HG03108 (cell line): ENCODE data around the gene GIT1.
A peak's percentile ranks its signal among the peaks of the same experiment; 100 is the strongest.

Experiments used
- ATAC-seq: cut with Tn5 transposase; IDR thresholded peaks from one replicate; pipeline ENCODE4 v1.9.1; 2021; ENCODE audit warnings: moderate library complexity; ENCODE audit not compliant: unreplicated experiment

GIT1 gene, protein sequence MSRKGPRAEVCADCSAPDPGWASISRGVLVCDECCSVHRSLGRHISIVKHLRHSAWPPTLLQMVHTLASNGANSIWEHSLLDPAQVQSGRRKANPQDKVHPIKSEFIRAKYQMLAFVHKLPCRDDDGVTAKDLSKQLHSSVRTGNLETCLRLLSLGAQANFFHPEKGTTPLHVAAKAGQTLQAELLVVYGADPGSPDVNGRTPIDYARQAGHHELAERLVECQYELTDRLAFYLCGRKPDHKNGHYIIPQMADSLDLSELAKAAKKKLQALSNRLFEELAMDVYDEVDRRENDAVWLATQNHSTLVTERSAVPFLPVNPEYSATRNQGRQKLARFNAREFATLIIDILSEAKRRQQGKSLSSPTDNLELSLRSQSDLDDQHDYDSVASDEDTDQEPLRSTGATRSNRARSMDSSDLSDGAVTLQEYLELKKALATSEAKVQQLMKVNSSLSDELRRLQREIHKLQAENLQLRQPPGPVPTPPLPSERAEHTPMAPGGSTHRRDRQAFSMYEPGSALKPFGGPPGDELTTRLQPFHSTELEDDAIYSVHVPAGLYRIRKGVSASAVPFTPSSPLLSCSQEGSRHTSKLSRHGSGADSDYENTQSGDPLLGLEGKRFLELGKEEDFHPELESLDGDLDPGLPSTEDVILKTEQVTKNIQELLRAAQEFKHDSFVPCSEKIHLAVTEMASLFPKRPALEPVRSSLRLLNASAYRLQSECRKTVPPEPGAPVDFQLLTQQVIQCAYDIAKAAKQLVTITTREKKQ

DNA sequence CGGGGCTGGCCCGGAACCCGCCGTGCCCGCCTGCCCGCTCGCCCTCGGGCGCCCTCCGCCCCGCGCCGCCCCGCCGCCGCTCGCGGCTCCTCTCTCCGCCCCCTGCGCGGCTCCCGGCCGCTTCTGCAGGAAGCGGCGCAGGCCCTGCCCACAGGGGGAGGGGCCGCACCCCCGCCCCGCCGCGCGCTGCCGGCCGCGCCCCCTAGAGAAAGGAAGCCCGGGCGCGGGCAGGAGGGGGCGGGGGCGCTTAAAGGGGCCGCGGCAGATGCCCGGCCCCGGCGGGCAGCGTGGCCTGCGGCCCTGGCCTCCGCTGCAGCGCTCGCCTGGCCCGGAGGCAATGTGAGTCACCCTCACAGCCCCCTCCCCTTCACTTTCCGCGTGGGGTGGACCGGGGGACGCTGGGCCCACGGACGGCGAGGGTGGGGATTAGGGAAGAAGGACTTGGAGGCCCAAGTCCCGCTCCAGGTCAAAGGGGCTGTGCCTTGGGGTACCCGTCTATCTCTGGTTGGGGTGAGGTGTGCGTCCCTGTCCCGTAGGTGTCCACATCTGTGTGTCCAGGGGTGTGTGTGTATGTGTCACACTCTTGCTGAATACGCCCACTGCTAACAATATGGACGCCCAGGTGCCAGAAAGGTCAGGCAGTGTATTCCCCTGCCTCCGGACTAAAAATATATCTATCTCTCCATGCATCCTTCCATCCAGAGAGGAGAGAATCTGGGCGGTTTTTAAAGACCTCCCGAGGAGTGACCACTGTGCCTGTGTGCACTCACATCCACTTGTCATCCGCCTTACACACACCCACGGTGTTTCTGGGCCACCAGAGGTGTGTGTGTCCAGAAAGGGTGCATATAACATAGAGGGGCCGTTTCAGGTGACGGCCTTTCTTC is at the start of gene GIT1:
Gene GIT1, minus strand, starts transcription at position 125 of the 887 bp plus-strand sequence. CDS start 270 bp downstream, outside the sequence.
- ATAC-seq = peak; percentile 52

DNA sequence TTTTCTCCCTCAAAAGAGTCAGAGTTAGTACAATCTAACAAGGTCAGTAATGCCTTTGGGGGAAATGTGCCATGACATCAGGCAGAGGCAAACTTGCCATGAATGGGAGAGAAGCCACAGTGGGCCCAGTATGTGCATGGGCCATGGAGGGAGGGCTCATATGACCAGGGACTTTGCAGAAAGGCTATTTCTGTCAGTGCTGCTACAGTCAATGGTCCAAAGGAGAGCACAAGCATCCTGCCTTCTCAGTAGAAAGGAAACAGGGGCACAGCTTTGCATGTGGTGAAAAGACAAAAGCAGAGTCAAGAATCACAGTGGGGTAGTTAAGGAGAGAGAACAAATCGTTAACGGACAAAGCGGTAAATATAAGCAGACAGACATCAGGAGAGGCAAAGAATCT is 44.4 kb upstream of the GIT1 start:
- no peak for ATAC-seq

DNA sequence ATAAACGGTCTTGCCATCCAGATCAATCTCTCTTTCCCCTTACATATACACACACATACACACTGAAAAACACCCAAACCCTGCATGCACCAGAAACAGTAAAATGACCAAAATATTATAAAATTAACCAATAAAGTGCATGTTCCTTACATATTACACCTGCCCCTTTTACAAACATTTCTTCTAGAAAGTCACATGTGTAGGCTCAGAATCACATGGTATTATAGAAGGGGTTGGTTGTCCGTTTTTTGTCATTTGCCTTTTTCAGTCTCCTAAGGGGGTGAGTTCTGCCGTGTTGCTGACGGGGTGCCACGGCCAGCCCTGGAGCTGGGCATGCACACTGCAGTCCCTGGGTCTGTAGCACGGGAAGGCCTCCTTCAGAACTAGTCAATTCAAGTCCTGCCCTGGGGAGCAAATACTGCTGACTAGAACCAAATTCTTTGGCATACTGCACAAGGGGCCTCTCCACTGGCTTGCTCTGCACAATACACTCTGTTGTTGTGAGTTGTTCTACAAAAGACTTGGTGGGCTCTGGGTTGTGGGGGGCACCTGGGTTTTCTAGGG is 41.3 kb upstream of the GIT1 start:
- ATAC-seq = no peak

DNA sequence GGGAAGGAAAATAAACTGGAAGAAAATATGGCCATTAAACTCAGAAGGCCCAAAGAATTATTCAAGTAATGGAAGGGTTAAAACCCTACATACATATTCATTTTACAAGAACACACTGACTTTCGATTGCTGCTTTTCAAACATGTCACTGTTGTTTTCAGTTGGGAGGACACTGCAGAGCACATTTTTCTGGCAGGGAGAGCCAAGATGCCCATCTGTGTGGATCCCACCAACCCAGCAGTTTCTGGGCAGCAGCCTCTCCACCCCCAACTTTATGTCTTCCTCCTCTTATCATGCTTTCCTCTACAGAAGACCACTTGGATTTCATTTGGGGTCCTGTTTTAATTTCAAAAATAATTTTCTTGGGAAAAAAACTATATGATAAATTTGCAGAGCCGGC is 40.4 kb upstream of the GIT1 start:
- ATAC-seq = no peak

DNA sequence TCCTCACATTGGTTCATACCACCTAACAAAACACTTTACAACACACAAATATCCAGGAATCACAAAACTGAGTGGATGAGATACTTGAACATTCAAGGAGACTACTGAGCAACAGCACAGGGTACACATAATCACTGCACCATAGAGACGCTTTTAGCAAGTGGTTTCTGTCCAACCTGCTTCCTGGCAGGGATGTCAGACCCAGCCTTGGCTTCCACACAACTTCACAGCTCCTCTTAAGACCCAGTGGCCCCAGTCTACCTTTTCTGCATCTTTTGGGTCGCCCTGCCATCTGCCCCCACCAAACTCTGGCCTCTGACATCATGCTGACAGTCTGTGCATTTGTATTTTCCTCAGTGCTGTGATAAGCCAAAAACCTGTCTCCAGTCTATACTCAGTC is 39.2 kb upstream of the GIT1 start:
- ATAC-seq = no peak

DNA sequence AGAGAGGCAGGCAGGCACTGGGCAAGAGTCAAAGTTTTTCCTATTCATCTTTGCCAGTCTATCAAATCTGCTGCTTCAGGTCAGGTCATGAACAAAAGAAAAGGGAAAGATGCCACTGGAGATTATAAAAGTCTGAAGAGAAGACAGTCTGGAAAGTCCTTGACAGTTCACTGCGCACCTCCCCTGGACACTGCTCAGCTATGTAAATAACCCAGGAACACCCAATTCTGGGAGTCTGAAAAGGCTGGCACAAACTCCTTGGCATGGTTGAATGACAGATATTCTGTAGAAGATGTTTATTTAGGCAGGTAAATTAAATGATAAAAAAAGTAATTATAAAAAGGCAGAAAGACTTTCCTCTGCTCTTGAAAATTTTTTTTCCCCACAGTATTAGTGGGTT is 38.5 kb upstream of the GIT1 start:
- ATAC-seq = no peak

DNA sequence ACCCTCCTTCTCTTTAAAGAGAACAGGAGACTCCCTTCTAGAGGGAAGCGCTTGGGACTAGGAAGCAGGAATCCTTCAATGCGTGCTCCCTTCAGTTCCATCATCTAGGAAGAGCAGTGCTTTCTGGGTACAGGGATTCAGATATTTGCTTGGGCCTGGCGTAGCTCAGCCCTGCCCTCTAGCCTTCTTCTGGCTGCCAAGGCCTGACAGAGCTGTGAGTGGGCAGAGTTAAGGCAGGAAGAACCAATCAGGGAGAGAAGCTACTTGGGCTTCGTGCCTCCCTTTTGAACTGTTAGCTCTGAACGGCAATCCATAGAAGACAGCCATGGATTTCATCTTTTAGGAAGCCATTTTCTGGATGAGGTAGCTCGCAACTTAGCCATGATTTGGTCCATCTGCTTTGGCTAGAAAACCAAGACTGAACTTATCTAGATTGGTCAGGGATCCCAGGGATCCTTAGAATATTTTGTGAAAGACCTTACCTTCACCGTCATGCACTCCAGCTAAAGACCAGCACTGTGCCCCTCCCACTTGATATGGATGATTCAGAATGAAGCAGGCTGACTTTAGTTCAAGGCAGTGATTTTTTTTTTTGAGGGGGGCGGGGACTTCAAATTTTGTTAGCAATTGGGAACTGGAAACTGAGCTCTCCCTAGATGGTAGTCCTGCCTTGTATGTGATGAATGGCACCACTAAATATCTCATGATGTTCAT is 35.7 kb upstream of the GIT1 start:
- ATAC-seq = no peak

DNA sequence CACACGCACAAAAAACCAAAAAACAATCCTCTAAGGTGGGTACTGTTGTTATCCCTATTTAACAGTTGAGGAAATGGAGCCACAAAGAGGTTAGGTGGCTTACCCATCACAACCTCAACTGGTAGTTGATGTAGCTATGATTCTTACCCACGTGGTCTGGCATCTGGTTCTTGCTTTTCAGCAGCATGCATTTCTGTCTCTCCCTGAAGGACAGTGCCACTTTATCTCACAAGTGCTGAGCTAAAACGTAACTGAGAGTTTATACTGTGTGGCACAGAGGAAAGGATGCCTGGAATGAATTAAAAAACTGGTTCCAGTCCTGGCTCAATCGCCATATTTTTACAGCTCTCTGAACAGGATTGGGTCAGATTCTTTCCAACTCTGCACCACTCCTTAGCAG is 35.1 kb upstream of the GIT1 start:
- ATAC-seq = no peak

DNA sequence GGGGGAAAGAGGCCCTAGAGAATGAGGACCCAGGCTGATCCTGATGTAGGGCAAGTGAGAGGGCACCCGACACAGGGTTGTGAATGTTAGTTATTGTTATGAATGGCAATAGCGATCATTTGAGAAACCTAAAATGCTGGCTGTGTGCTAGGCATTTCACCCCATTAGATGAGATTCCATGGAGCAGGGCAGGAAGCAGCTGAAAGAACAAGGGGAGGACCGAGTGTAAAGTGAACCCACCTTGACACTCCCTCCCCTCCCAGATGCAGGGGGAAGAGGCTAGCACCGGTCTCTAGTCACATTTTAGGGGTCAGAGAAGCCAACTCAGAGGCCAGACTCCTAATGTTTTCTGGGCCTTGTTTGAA is 33.8 kb upstream of the GIT1 start:
- ATAC-seq = no peak

DNA sequence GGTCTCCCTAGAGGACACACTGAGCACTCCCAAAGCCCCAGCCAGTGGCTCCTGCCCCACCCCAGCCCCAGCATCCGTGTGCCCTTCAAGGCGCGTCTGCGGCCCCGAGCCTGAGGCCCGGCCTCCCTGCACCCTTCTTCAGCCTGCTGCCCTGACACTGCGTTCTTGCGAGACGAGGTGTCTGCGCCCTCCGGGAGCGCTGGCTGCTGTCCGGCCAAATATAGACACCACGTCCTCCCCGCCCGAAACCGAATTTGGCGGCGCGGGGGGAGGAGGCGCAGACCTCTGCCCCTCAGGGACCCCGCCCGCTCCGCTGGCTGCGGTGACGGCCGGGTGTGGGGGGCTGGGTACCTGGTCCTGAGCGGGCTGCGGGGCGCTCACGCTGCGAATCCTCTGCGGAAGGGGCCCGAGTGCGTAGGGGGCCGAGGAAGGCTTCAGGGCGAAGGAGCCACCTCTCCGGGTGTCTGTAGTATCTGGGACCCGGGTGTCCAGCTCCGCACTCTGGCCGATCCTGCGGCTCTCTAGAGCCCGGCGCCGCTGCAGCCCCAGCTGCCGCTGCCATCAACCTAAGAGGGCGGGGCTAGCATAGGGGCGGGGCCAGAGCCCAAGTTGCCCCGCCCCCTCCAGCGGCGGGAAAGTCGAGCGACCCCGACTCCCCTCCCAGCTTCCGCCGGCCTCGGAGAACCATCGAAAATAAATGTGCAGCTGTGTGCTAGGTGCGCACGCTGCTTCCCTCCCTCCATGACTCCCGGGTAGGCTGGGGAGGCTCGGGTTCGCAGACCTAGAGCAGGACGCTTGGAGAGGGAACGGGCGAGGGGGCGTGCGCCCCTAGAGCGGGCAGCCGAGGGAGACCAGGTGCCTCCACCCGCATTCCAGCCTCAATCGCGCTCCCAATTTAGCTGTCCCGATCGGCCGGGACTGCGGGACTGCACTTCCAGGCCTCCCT is 33.2 kb upstream of the GIT1 start, which contains the start of gene CORO6:
Gene CORO6, minus strand, starts transcription at position 576 of the 946 bp plus-strand sequence. CDS start 1,491 bp downstream, outside the sequence.
- no peak for ATAC-seq

DNA sequence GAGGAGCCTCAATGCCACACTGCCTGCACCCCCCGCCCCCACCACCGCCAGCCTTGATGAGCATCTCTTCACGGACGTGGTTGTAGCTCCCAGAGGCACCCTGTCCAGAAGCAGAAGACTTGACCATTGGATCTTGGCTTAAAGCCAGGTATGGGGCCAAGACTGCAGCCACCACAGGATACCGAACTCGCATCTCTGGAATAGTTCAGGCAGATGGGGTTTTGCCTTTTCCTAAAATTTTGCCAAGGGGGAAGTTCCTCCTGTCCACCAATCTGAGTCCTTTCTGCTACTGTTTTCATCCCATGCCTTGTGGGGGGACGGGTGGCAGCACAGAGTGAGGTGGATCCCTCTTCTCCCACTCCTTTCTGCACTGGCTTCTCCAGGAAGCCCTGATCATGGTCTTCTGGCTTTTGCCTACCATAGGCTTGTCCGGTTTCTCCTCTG is 32.3 kb upstream of the GIT1 start:
- ATAC-seq = no peak

DNA sequence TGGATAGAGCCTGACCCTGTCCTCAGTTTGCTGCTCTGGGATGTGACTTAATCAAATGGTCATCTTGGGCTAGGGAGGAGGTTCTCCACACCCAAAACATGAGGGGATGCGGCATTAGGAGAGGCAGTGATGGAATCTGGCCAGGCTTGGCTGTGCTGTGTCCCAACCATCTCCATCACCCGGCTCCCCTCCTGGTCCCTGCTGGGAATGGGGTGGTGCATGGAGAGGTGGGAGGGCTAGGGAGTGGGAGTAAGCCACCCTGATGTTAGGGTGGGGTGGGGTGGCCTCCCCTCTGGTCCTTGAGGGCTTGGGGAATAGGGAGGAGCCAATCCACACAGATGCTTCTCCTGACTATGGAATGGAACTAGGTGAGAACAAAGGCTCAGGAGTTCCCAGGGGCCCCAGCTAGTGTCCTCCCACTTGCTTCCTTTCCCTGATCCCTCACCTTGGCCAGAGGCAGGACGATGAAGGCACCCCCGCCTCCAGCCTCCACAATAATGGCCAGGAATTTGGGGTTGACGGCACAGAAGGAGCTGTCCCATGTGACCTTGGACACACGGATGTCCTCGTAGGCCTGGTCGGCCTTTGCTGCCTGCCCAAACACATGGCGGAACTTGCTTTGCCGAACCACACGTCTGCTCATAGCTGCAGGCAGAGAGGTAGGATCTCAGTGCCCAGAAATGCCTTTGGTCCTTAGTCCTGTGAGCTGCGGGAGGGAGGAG is 31.5 kb upstream of the GIT1 start:
- ATAC-seq = no peak

DNA sequence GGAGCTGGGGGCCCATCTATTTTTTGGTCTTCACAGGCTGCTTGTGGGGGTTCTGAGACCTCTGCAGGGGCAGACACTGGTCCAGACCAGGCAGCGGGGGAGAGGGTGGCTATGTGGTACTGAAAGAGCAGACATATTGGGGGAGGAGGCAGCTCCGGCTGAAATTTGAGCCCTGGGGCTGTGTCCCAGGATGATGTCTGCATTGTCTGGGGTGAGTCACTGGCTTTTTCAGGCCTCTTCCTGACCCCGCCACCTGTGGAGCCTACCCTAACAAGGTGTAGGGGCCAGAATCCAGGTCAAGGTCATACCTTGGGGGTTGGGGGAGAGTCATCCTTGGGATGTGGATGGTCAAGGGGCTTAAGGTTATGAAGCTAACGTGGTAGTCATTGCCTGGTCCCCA is 30.8 kb upstream of the GIT1 start:
- ATAC-seq = no peak

DNA sequence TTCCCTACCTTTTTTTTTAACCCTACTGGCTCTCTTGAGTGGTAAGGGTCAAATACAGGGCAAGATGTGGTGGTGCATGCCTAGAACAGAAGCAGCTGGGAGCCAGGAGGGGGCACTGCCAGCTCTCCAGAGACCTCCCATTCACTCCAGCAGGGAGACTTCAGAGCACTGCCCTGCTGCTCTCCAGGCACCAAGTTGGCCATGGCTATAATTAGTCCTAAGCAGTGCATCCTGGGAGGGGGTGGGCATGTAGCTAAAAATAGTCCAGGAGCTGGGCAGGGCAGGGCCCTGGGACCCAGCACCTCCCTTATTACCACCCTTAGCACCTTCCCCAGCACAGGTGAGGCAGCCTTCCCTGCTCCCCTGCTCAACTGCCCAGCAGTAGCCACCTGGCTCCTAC is 29.8 kb upstream of the GIT1 start:
- no peak for ATAC-seq

DNA sequence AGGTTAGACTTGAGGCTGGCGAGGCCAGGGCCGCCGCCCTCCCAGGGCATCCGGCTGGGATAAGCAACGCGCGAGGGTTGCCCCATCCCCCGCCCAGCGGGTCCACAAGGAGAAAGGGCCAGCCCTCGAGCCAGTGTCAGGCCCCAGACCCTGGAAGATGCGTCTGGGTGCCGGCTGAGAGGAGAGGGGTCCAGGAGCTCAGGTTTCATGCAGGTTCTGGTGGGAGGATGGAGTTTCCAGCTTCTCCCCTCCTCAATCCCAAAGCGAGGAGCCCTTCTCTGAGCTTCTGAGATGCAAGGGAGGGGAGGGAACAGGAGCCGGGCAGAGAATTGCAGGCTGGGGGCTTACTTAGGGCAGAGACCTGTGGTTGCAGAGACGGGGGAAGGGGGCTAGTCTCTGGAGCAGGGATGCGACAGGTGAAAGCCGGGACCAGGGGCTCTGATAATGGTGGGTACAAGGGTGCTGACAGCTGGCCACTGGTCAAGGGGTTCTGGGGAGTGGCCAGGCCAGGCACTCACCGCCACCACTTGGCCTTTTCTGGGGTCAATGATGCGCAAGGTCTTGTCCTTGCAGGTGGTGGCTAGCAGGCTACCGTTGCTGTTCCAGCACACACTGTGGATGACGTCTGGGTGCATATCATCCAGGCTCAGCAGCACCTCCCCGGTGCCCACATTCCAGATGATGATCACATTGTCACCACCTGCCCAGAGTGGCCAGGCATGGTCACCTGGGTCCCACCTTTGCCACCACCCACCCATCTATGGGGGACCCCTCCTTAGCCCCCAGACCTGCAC is 29.0 kb upstream of the GIT1 start:
- no peak for ATAC-seq

DNA sequence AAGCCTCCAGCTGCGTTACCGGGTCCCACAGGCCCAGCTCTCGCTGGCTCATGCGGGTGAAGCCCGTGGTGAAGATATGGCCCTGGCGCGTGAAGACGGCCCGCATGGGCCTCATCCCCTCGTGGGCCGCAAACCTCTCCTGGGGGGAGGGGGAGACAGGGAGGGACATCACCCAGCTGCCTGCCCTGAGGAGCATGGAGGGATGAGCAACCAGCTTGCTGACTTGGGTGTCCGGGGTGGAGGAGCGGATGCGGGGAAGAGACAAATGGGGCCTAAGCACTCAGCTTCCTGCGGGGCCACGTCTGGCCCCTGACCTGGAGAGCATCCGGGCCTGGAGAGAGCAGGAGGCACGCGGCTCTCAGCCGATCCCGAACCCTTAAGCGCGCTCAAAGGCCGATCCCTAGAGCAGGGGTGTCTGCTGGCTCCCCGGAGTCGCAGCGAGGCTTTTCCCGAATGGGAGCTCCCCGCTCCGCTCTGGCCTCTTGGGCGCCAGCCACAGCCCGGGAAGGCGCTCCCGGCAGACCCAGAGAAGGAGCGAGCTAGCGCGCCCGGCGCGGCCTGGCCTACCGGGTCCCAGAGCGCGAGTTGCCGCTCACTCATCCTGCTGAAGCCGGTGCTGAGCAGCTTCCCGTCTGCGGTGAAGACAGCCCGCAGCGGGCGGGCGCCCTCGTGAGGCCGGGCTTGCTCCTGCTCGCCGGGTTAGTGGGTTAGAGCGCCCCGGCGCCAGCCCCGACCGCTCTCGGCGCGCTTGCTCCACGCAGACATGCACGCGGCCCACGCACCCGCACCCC is 28.2 kb upstream of the GIT1 start:
- no peak for ATAC-seq

DNA sequence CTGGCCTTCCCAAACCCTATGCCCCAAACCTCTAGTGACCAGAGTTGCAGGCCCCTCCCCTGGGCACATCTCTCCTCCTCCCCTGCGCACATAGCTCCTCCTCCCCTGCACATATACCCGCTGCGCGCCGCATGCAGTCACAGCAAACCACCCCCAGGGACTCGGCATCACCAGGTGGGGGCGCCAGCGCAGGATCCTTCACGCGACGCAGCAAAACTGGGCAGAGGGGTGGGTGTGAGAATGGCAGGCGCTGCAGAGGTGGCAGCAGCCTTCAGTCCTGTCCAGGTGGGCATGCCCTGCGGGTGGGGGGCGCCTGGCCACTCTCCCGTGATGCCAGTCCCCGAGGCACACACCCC is 27.7 kb upstream of the GIT1 start:
- peak; percentile 35 for ATAC-seq
